ENCODE results near the gene FAM89B. TPM values are rescaled to one million over a fixed set of nuclear protein-coding genes. Genes with fewer than 3 reads are reported as not detected.

FAM89B gene
- total and polyA plus RNA-seq, 8 donors: 22.7 to 49.1 (median 32.7) TPM

DNA sequence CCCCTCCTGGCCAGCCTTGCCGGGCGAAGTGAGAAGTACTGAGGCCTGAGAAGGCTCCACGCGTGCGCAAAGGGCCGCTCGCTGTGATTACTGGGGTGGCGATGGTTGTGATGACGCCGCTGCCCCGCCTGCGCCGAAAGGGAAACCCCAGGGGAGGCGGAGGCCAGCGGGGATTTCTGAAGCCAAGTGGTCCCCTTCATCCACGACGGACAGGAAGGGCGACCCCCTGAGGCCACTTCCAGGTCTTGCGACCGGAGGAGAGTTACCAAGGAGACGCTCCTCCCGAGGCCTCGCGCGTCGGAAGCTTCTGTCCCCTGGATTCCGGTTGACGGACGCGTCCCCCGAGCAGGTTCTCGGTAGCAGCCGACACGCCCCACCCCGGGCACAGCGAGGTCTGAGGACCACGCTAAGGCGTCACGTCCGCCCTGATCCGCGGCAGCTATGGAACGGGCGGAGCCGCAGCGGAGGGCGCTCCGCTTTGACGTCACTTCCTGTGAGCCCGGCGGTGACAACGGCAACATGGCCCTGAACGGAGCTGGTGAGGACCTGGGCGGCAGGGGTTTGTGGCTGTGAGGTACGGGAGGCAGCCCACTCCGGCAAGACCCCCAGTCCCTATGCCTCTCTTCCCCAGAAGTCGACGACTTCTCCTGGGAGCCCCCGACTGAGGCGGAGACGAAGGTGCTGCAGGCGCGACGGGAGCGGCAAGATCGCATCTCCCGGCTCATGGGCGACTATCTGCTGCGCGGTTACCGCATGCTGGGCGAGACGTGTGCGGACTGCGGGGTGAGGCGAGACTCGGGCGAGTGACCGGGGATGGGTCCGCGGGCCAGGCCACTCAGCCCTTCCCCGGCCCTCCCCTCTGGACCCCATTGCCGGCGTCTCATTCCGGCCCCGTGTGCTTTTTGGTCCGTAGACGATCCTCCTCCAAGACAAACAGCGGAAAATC is 2.1 kb upstream of the FAM89B start, which contains the start of gene ZNRD2:
Gene ZNRD2 (plus strand): TSS at position 505 of the 946 bp plus-strand sequence. CDS start 15 bp downstream, at position 520.
- FAIRE-seq: no peak
- DNase-seq: peak; percentile 95 to 99 (median 97)
- no peaks in the 10 kb centered on the region for H3K36me3 ChIP-seq
- intact Hi-C loops (cut with DNase I): no loop called here
- peak within 1 kb of the TSS; percentile 77 to 96 (median 86) for H3K27ac ChIP-seq
- H3K4me1 ChIP-seq: peaks cover 26 to 39% (median 28%) of the 10 kb centered on the region in 3 donors
- TF ChIP-seq, protein P1, sequence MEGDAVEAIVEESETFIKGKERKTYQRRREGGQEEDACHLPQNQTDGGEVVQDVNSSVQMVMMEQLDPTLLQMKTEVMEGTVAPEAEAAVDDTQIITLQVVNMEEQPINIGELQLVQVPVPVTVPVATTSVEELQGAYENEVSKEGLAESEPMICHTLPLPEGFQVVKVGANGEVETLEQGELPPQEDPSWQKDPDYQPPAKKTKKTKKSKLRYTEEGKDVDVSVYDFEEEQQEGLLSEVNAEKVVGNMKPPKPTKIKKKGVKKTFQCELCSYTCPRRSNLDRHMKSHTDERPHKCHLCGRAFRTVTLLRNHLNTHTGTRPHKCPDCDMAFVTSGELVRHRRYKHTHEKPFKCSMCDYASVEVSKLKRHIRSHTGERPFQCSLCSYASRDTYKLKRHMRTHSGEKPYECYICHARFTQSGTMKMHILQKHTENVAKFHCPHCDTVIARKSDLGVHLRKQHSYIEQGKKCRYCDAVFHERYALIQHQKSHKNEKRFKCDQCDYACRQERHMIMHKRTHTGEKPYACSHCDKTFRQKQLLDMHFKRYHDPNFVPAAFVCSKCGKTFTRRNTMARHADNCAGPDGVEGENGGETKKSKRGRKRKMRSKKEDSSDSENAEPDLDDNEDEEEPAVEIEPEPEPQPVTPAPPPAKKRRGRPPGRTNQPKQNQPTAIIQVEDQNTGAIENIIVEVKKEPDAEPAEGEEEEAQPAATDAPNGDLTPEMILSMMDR (IDR thresholded peaks at IDR 0.05): peak in 3 of 4 donors; percentile 21 to 35 (median 33)
- peak within 1 kb of the TSS; percentile 71 to 88 (median 84) for H3K4me3 ChIP-seq
- ATAC-seq: peak; percentile 69 to 85 (median 76)
- no peaks in the 10 kb centered on the region for H3K27me3 ChIP-seq
- WGBS, 2 donors: 0% methylated on average over 88 to 89 of the region's 89 CpGs
- H3K9me3 ChIP-seq: no peaks in the 10 kb centered on the region

- Histone ChIP-seq H3K36me3 (no peaks in the 10 kb centered on the region), H3K4me3 (peak overlapping the region; percentile 71 to 88 (median 84)), H3K4me1 (peaks cover 26 to 42% (median 28%) of the 10 kb centered on the region in 3 donors), H3K9me3 (no peaks in the 10 kb centered on the region), H3K27ac (peak overlapping the region; percentile 53 to 85 (median 72)), H3K27me3 (no peaks in the 10 kb centered on the region)
- FAIRE-seq: no peak
- intact Hi-C loops (cut with DNase I): no loop called here
- no peak for ATAC-seq
- peak in 2 of 6 donors; percentile 55 to 65 for DNase-seq
- TF ChIP-seq, protein P1 (IDR thresholded peaks at IDR 0.05): no peak
- 35 to 45% methylated on average over 7 to 9 of the region's 9 CpGs for WGBS, 2 donors
Measured at GRCh38 chr11:65571420-65571819, 918 bp upstream of the FAM89B start.

GRCh38 chr11:65571940-65572339 is 398 bp upstream of the FAM89B start:
- DNase-seq (no peak), ATAC-seq (peak in 1 of 4 donors; percentile 5), FAIRE-seq (no peak)
- H3K36me3 ChIP-seq: no peaks in the 10 kb centered on the region
- no peaks in the 10 kb centered on the region for H3K9me3 ChIP-seq
- peaks cover 26 to 47% (median 28%) of the 10 kb centered on the region in 3 donors for H3K4me1 ChIP-seq
- WGBS, 2 donors: 3 to 4% methylated on average over 11 of the region's 11 CpGs
- H3K4me3 ChIP-seq: peak overlapping the region; percentile 42 to 88 (median 72)
- intact Hi-C loops (cut with DNase I): no loop called here
- TF ChIP-seq, protein P1 (IDR thresholded peaks at IDR 0.05): peak in 1 of 4 donors; percentile 10
- H3K27me3 ChIP-seq: no peaks in the 10 kb centered on the region
- H3K27ac ChIP-seq: peak overlapping the region; percentile 40 to 74 (median 62)

GRCh38 chr11:65573391-65574079 is 1.2 kb downstream of the FAM89B start:
- H3K27me3 ChIP-seq: no peaks in the 10 kb centered on the region
- H3K4me1 ChIP-seq: peaks cover 21 to 42% (median 21%) of the 10 kb centered on the region in 3 donors
- no peak for FAIRE-seq
- TF ChIP-seq, protein P1 (IDR thresholded peaks at IDR 0.05): no peak
- no peak for ATAC-seq
- DNase-seq: peak in 3 of 6 donors; percentile 56 to 76 (median 65)
- WGBS, 2 donors: 20 to 32% methylated on average over 22 of the region's 22 CpGs
- no peaks in the 10 kb centered on the region for H3K36me3 ChIP-seq
- peak overlapping the region; percentile 42 to 88 (median 72) for H3K4me3 ChIP-seq
- H3K9me3 ChIP-seq: no peaks in the 10 kb centered on the region
- intact Hi-C loops (cut with DNase I): no loop called here
- peak overlapping the region; percentile 40 to 86 (median 62) for H3K27ac ChIP-seq

Data from pancreas (tissue), 10 donors.